Esophagus squamous epithelium (tissue), 4 donors: ENCODE results near the gene PPIL4.

ENCODE experiments used
- POLR2A ChIP-seq, 4 donors: fragments of 450-650 bp; IDR thresholded peaks; one replicate each; pipeline ENCODE4 v1.6.1; 2017; ENCODE audit warnings: antibody characterized with exemption in 4 of 4, mild to moderate bottlenecking in 4 of 4, moderate library complexity in 3 of 4
- TF ChIP-seq, protein P1 (sequence below), 6 experiments: fragments of 450-650 bp in 4 of 6; fragments of 200-600 bp in 2 of 6; sonication (generic) in 2 of 6; IDR thresholded peaks; one replicate each; pipeline ENCODE4 v1.5.1; 2016 to 2019; ENCODE audit warnings: antibody characterized with exemption in 6 of 6, mild to moderate bottlenecking in 4 of 6, moderate library complexity in 4 of 6

DNA sequence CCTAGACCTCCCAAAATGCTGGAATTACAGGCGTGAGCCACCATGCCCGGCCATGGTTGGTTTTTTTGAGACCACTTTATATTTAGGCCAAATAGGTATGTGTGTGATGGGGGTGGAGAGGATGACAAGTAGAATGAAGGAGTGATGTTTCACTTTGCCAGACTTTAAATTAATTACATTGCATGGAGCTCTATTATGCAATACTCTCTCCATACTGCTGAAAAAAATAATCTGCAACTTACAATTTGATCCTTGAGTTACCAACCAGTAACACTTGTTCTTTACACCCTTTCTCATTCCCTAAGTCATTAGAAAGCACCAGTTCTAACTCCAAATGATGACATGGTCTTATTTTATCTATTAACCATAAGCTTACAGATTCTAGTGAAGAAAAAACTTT is 47.1 kb upstream of the PPIL4 start:
- TF ChIP-seq POLR2A (IDR thresholded peaks at IDR 0.05) = no peak
- TF ChIP-seq, protein P1, sequence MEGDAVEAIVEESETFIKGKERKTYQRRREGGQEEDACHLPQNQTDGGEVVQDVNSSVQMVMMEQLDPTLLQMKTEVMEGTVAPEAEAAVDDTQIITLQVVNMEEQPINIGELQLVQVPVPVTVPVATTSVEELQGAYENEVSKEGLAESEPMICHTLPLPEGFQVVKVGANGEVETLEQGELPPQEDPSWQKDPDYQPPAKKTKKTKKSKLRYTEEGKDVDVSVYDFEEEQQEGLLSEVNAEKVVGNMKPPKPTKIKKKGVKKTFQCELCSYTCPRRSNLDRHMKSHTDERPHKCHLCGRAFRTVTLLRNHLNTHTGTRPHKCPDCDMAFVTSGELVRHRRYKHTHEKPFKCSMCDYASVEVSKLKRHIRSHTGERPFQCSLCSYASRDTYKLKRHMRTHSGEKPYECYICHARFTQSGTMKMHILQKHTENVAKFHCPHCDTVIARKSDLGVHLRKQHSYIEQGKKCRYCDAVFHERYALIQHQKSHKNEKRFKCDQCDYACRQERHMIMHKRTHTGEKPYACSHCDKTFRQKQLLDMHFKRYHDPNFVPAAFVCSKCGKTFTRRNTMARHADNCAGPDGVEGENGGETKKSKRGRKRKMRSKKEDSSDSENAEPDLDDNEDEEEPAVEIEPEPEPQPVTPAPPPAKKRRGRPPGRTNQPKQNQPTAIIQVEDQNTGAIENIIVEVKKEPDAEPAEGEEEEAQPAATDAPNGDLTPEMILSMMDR (IDR thresholded peaks at IDR 0.05) = no peak
